SU-DHL-6 (cell line): Measurements from ENCODE around the gene PRR23B.

Experiments
- EZH2phosphoT487 ChIP-seq: fragments of 200-600 bp; sonication (generic), shearing (Covaris generic); conservative IDR thresholded peaks from 2 replicates; pipeline ENCODE4 v1.6.1; 2018; ENCODE audit warnings: mild to moderate bottlenecking, antibody characterized with exemption, low read length, moderate library complexity, mixed read lengths
- TF ChIP-seq, protein P1 (sequence below): fragments of 200-600 bp; sonication (generic); IDR thresholded peaks from one replicate; pipeline ENCODE4 v1.5.1; 2017; ENCODE audit warnings: antibody characterized with exemption, mild to moderate bottlenecking, low read length, moderate library complexity; ENCODE audit not compliant: insufficient read depth, poor library complexity, severe bottlenecking

DNA sequence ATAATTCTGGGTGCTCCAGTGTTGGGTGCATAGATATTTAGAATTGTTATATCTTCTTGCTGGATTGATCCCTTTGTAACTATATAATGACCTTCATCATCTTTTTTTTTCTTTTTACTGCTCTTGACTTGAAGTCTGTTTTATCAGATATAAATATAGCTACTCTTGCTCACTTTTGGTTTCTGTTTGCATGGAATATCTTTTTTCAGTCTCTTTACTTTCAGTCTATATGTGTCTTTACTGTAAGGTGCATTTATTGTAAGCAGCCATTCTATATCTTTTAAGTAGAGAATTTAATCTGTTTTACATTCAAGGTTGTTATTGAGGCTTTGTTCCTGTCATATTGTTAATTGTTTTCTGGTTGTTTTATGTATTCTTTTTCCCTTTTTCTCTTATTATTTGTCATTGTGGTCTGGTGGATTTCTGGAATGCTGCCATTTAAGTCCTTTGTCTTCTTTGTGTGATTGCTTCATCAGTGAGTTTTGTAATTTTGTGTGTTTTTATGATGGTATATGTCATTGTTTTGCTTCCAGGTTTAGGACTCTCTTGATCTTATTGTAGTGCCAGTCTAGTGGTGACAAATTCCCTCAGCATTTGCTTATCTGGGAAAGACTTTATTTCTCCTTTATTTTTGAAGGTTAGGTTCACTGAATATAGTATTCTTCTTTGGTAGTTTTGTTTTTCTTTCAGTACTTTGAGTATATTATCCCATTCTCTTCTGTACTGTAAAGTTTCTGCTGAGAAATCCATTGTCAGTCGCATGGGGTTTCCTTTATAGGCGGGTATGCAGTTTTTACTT is 32.3 kb upstream of the PRR23B start:
- TF ChIP-seq, protein P1, sequence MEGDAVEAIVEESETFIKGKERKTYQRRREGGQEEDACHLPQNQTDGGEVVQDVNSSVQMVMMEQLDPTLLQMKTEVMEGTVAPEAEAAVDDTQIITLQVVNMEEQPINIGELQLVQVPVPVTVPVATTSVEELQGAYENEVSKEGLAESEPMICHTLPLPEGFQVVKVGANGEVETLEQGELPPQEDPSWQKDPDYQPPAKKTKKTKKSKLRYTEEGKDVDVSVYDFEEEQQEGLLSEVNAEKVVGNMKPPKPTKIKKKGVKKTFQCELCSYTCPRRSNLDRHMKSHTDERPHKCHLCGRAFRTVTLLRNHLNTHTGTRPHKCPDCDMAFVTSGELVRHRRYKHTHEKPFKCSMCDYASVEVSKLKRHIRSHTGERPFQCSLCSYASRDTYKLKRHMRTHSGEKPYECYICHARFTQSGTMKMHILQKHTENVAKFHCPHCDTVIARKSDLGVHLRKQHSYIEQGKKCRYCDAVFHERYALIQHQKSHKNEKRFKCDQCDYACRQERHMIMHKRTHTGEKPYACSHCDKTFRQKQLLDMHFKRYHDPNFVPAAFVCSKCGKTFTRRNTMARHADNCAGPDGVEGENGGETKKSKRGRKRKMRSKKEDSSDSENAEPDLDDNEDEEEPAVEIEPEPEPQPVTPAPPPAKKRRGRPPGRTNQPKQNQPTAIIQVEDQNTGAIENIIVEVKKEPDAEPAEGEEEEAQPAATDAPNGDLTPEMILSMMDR: no peak
- no peak for TF ChIP-seq EZH2phosphoT487
